DMS153 treated with DMSO at 0.1 percent for 48 hours (cell line): ENCODE data around the gene FMO4.
"Not testable (repeated sequence)": the region's sequence is repeated elsewhere in the genome, so short reads cannot be mapped to it uniquely, and the experiment has no call there.

Experiments used
- DNase-seq: peaks from one replicate; lab custom pipeline; 2025; ENCODE audit not compliant: unreplicated experiment; lab: John Stamatoyannopoulos, UW

Gene FMO4

GRCh38 chr1:171334024-171334640 is 20.1 kb downstream of the FMO4 start:
- DNase-seq = no peak

DNA sequence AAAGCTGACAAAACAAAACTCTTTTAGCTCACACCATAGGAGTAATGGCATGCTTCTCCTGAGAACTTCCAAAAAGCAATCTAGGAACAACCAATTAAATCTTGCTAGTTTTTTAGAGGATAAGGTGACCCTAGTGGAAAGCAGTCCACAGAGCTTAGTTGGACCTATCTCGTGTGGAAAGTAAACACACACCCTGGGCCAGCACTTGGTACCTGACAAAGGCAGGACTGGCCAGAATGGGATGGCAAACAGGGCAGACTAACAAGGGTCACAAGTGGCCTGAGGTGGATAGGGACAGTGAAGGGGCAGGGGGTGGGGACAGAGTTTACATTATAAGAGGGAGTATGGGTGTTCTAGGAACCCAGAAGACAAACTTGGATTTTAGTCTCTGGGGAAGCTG is 22.0 kb downstream of the FMO4 start:
- DNase-seq = no peak

DNA sequence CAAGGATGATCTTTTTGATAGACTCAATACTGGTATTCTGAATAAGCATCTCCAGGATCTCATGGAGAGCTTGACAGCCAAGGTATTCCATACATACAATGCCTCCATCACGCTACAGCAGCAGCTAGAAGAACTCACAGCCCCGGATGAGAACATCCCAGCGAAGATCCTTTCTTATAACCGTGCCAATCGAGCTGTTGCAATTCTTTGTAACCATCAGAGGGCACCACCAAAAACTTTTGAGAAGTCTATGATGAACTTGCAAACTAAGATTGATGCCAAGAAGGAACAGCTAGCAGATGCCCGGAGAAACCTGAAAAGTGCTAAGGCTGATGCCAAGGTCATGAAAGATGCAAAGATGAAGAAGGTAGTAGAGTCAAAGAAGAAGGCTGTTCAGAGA is 25.4 kb downstream of the FMO4 start:
- not testable (repeated sequence) for DNase-seq

DNA sequence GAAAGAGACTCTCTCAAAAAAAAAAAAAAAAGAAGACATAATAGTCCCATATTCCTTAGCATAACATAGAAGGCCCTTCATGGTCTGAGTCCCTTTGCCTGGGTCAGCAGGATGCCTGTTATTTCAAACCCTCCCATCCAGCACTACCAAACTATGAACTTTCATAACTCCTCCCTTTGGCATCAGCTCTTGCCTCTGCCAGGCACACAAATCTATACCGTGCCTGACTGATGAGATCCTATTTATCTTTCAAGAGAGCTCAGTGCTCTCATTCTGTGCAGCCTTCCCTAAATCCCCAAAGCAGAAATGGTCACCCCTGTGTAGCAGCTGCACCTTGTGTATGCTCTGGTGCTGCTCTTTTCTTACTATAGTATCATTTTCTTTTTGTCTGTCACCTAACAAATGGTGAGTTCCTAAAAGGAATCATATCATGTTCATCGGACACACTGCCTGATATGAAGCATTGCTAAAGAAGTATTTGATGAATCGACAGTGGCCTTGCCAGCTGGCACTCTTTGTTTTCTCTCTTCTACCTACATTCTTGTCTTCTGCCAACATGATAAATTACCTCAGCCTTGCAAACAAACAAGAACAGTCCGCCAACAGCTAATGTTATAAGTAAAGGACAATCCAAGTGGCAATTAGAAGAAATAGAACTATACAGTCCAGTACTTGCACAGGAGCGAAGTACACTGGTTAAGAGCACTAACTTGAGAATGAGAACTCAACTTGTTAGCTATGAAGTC is 29.9 kb downstream of the FMO4 start:
- no peak for DNase-seq

DNA sequence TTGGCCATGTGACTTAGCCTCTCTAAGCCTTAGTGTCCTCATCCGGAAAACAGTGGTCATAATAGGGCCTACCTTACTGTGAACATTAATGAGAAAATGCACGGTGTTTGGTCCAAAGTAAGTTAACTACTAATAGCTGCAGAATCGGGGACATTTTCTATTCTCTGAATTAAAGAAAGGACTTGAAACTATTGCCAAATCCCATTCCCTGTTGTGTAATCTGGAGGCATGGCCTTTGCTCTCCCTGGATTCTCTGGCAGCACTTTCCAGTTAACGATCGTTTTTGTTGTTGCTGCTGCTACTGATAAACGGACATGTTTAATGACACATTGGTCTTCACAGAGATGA is 30.5 kb downstream of the FMO4 start:
- DNase-seq = no peak

GRCh38 chr1:171345536-171345935 is 31.6 kb downstream of the FMO4 start:
- DNase-seq = no peak

GRCh38 chr1:171346881-171347280 is 32.9 kb downstream of the FMO4 start:
- DNase-seq = no peak

GRCh38 chr1:171350594-171350993 is 36.6 kb downstream of the FMO4 start:
- no peak for DNase-seq

DNA sequence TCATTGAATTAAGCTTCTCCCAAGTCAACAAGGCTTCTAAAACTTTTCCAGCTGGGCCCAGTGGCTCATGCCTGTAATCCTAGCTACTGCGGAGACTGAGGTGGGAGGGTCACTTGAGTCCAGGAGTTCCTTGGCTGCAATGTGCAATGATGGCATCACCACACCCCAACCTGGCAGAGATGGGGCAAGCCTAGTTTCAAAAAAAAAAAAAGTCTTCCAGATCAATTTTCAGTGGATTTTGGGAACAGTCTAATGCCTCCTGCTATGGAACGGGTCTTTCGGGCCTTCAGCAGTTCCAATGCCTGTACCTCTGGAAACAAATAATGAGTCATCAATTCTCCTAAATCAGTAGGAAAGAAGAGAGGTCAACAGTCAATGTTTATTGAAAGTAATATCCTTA is 38.0 kb downstream of the FMO4 start:
- no peak for DNase-seq

- no peak for DNase-seq
These were observed 38.6 kb downstream of the FMO4 start for GRCh38 chr1:171352554-171352953.

DNA sequence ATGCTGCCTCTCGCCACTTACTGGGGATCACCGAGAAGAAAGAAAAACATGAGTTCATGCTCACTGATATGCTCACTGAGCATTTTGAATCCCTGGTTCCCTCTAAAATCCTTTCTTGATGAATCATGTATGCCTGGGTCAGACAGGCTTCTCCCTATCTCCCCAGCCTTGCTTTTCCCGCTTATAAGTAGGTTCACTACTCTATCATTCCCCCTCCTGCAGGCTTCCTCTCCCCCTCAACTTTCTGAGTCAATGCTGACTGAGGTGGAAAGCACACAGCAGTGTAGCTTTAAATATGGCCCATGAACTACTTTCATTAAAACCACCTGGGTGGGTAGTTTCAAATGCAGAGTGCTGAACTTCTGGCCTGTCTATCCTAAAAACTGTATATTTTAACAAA is 41.7 kb downstream of the FMO4 start:
- DNase-seq = no peak

DNA sequence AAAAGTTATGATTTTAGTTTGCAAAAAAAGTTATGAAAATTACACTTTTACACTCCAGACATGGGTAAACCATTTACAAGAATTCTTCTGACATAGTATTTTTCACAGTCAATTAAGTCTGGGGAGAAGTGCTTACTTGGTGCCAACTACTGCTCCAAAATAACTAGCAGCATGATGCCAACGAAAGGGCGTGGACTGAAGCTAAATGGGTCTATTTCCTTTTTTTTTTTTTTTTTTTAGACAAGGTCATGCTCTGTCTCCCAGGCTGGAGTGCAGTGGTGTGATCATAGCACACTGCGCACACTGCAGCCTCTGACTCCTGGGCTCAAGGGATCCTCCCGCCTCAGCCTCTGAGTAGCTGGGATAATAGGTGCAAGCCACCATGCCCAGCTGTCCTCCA is 43.2 kb downstream of the FMO4 start:
- DNase-seq = no peak

- DNase-seq = not testable (repeated sequence)
These were observed 45.3 kb downstream of the FMO4 start for GRCh38 chr1:171359355-171359648.

DNA sequence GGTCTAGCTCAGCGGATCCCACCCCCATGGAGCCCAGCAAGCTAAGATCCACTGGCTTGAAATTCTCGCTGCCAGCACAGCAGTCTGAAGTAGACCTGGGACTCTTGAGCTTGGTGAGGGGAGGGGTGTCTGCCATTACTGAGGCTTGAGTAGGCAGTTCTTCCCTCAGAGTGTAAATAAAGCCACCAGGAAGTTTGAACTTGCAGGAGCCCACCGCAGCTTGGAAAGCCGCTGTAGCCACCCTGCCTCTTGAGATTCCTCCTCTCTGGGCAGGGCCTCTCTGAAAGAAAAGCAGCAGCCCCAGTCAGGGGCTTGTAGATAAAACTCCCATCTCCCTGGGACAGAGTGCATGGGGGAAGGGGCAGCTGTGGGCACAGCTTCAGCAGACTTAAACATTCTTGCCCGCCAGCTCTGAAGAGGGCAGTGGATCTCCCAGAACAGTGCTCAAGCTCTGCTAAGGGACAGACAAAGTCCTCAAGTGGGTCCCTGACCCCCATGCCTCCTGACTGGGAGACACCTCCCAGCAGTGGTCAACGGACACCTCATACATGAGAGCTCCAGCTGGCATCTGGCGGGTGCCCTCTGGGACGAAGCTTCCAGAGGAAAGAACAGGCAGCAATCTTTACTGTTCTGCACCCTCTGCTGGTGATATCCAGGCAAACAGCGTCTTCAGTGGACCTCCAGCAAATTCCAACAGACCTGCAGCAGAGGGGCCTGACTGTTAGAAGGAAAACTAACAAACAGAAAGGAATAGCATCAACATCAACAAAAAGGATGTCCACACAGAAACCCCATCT is 45.9 kb downstream of the FMO4 start:
- DNase-seq = not testable (repeated sequence)

DNA sequence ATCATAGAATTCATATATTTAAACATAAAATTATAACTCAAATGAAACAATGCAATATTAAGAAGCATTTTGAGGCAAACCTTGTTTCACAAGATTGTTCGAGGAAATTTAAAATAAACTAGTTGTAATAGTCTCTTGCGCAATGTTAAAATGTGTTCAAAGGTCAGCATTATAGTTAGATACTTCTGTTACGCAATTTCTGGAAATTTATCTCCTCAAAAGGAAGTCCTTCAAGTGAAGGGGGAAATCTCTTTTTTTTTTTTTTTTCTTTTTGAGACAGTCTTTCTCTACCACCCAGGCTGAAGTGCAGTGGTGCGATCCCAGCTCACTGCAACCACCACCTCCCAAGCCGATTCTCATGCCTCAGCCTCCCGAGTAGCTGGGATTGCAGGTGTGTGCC is 52.1 kb downstream of the FMO4 start:
- DNase-seq = no peak

DNA sequence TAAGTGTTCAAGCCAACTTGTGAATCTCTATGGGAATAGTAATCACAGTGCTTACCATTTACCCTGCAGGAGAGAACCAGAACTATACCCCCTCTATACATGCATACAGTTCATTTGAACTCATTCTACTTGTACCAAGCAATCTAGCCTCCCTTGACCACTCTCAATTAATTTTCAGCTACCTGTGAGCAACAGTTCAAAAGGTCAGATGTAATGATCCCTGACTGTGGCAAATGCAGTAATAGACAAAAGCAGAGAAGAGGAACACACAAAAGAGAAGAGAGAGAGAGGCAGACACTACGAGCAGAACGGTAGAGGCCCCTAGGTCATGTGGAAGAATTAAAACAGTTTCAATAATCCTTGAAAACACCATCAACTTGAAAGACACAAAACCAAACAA is 52.8 kb downstream of the FMO4 start:
- no peak for DNase-seq

DNA sequence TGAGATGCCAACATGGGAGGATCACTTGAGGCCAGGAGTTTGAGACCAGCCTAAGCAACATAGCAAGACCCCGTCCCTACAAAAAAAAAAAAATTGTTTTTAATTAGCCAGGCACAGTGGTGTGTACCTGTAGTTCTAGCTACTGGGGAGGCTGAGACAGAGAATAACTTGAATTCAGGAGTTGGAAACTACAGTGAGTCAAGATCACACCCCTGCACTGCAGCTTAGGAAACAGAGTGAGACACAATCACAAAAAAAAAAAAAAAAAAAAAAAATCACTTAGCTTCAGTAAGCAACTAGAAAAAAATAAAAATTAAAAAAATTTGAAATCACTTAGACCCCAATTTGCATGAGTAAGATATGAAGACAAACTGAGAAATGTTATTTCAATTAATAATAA is 53.5 kb downstream of the FMO4 start:
- no peak for DNase-seq

DNA sequence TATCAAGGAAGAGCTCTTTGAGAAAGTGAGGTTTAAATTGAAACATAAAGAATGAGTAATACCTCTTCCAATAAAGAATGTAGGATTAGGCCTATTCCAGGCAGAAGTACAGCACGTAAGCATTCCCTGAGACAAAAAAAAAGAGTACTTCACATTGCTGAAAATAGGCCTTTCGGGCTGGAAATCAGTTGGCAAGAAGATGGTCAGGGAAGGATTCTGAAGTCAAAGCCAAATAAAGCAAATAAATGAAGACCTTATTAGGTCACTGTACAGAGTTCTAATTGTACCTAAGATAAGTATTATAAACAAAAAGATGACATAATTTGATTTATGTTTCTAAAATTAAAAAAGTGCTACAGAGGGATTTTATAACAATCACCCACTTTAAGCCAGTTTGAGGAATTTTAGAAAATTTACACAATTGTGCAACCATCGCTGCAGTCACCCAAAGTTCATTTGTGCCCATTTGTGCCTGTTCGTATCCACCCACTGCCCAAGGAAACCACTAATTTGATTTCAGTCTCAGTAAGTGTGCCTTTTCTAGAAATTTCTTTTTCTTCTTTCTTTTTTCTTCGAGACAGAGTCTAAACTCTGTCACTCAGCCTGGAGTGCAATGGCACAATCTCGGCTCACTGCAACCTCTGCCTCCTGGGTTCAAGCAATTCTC is 58.6 kb downstream of the FMO4 start:
- DNase-seq = no peak

DNA sequence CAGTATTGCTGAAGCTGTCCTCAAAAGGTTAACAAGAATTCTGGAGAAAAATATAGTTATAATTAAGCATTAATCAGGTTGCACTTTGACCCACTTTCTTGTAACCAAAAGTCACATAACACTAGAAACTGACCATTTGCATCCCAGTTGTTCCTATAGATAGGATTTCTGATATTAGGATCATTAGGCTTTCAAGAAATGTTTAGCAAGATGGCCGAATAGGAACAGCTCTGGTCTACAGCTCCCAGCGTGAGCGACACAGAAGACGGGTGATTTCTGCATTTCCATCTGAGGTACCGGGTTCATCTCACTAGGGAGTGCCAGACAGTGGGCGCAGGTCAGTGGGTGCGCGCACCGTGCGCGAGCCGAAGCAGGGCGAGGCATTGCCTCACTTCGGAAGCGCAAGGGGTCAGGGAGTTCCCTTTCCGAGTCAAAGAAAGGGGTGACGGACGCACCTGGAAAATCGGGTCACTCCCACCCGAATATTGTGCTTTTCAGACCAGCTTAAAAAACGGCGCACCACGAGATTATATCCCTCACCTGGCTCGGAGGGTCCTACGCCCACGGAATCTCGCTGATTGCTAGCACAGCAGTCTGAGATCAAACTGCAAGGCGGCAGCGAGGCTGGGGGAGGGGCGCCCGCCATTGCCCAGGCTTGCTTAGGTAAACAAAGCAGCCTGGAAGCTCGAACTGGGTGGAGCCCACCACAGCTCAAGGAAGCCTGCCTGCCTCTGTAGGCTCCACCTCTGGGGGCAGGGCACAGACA is 59.6 kb downstream of the FMO4 start:
- peak; percentile 18 for DNase-seq

- no peak for DNase-seq
These were observed 65.9 kb downstream of the FMO4 start for GRCh38 chr1:171379846-171380245.

DNA sequence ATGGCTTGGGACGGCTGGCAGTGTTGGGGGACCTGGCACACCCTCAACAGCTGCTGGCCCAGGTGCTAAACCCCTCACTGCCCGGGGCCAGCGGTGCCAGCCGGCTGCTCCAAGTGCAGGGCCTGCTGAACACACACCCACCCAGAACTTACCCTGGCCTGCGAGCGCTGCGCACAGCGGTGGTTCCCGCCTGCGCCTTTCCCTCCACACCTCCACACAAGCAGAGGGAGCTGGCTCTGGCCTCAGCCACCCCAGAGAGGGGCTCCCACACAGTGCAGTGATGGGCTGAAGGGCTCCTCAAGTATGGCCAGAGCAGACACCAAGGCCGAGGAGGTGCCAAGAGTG is 67.9 kb downstream of the FMO4 start:
- no peak for DNase-seq
